ENCODE results near the gene PRKAG2.

GRCh38 chr7:151817981-151818673 lies 58.8 kb downstream of the PRKAG2 start:
- no peak for TF ChIP-seq CTCF (IDR thresholded peaks at IDR 0.05 in 8 of 11, conservative IDR thresholded peaks at IDR 0.05 in 3 of 11)
- TF ChIP-seq POLR2A (IDR thresholded peaks at IDR 0.05): no peak
